Measurements from ENCODE around the gene RNF224. TPM values are rescaled to one million over a fixed set of nuclear protein-coding genes. Genes with fewer than 3 reads are reported as not detected.

The RNF224 gene
- total RNA-seq, 6 experiments from 2014 or later, result not detected

DNA sequence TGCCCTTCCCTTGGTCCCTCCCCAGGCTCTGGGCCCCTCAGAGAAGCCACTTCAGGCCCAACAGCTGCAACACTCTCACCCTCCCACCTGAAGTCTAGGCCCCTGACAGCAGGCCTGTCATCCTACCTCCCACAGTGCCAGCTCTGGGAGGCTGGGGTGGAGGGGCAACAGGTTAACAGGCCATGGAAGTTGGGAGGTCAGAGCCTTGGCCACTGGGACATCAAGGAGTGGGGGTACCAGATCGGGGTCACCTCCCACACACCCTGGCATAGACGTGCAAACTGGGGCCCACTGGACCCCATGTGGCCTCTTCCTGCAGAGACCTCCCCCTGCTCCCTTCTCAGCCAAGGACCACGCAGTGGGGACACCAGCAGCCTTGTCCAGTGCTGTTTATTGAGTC lies 36.1 kb upstream of the RNF224 start:
- TF ChIP-seq, protein P1, sequence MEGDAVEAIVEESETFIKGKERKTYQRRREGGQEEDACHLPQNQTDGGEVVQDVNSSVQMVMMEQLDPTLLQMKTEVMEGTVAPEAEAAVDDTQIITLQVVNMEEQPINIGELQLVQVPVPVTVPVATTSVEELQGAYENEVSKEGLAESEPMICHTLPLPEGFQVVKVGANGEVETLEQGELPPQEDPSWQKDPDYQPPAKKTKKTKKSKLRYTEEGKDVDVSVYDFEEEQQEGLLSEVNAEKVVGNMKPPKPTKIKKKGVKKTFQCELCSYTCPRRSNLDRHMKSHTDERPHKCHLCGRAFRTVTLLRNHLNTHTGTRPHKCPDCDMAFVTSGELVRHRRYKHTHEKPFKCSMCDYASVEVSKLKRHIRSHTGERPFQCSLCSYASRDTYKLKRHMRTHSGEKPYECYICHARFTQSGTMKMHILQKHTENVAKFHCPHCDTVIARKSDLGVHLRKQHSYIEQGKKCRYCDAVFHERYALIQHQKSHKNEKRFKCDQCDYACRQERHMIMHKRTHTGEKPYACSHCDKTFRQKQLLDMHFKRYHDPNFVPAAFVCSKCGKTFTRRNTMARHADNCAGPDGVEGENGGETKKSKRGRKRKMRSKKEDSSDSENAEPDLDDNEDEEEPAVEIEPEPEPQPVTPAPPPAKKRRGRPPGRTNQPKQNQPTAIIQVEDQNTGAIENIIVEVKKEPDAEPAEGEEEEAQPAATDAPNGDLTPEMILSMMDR (IDR thresholded peaks at IDR 0.05), result no peak
- TF ChIP-seq POLR2A (IDR thresholded peaks at IDR 0.05), result no peak
- WGBS (ENCODE audit: insufficient coverage, low coverage, low lambda C conversion rate, missing lambda C conversion rate), result 60% methylated on average over 2 of the region's 3 CpGs
- intact Hi-C loops (cut with DNase I), result no loop called here
- H3K4me3 ChIP-seq, result no peak overlapping the region
- no peaks in the 10 kb centered on the region for H3K27me3 ChIP-seq
- ATAC-seq (no peak), DNase-seq (no peak)
- peaks cover 0 to 10% (median 0%) of the 10 kb centered on the region in 4 donors for H3K36me3 ChIP-seq
- H3K27ac ChIP-seq, result no peak overlapping the region
- H3K4me1 ChIP-seq, result peaks cover 0 to 58% (median 28%) of the 10 kb centered on the region in 4 donors
- no peaks in the 10 kb centered on the region for H3K9me3 ChIP-seq

DNA sequence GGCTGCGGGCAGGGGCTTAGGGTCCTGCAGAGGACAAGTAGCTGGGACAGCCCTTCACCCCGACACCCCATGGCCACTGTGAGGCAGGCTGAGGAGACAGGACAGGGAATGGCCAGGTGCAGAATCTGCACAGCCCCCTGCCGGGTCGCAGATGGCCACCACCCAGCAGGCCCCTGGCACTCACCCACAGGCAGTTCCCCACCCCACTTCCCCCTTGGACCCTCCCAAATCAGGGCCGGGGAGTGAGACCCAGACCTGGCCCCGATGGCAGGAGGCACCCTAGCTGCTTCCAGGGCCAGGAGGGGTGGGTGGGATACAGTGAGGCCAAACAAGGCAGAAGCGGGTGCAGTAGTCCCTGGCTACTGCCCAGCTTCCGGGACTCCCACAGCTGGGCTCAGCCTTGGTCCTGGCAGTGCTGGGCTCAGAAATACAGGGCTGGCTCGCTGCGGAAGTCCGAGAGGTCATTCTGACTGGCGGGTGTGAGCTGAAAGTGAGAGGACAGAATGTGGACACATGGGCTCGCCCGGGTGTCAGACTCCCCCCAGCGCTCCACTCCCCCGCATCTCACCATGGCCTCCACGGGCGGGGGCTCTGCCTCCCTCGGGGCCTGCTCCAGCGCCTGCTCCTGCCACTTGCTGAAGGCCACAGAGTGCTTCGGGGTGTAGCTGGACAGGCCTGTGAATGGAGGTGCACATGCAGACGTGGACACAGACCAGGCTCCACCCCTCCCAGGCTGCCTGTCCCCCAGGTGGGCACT lies 35.4 kb upstream of the RNF224 start:
- intact Hi-C loops (cut with DNase I), result no loop called here
- no peak overlapping the region for H3K4me3 ChIP-seq
- H3K9me3 ChIP-seq, result no peaks in the 10 kb centered on the region
- DNase-seq, result no peak
- H3K27ac ChIP-seq, result no peak overlapping the region
- TF ChIP-seq, protein P1 (IDR thresholded peaks at IDR 0.05), result no peak
- TF ChIP-seq POLR2A (IDR thresholded peaks at IDR 0.05), result no peak
- ATAC-seq, result no peak
- peaks cover 0 to 10% (median 0%) of the 10 kb centered on the region in 4 donors for H3K36me3 ChIP-seq
- 40% methylated on average over 1 of the region's 22 CpGs for WGBS (ENCODE audit: insufficient coverage, low coverage, low lambda C conversion rate, missing lambda C conversion rate)
- H3K4me1 ChIP-seq, result peaks cover 0 to 59% (median 28%) of the 10 kb centered on the region in 4 donors
- no peaks in the 10 kb centered on the region for H3K27me3 ChIP-seq

DNA sequence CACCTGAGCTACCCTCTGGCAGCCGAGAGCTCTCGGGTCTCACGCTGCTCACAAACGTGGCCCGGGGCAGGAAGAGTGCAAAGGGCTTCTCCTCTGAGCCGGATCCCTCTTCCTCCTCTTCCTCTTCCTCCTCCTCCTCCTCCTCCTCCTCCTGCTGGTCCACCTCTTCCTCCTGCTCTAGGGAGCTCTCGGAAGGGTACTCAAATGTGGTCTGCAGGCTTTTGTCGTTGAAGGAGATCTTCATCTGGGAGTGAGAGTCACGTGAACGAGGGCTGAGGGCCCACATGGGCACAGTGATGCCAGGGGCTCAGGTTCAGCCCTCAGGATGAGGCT lies 34.9 kb upstream of the RNF224 start:
- 57% methylated on average over 5 of the region's 10 CpGs for WGBS (ENCODE audit: insufficient coverage, low coverage, low lambda C conversion rate, missing lambda C conversion rate)
- intact Hi-C loops (cut with DNase I), result no loop called here
- no peak for ATAC-seq

DNA sequence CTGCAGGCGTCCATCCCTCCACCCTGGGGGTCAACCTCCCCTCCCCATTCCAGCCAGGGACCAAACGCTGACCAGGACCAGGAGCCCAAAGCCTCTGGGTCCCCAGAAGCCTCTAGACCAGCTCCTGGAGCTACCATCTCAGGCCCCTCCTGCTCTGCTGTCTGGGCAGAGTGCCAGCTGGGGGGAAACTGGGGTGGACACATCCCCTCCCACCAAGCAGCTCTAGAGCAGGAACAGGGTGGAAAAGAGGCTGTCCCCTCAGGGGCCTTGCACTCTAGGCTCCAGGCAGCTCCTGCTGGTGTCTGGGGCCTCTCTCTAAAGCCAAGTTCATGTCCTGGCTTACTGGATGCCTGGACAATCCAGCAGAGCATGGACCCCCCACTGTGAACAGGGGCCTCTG lies 34.4 kb upstream of the RNF224 start:
- Histone ChIP-seq H3K27me3 (no peaks in the 10 kb centered on the region), H3K4me3 (no peak overlapping the region), H3K9me3 (no peaks in the 10 kb centered on the region), H3K4me1 (peaks cover 0 to 56% (median 27%) of the 10 kb centered on the region in 4 donors), H3K36me3 (peaks cover 0 to 10% (median 0%) of the 10 kb centered on the region in 4 donors), H3K27ac (no peak overlapping the region)
- no peak for TF ChIP-seq POLR2A (IDR thresholded peaks at IDR 0.05)
- TF ChIP-seq, protein P1 (IDR thresholded peaks at IDR 0.05), result no peak
- WGBS (ENCODE audit: insufficient coverage, low coverage, low lambda C conversion rate, missing lambda C conversion rate), result 50% methylated on average over 1 of the region's 2 CpGs
- intact Hi-C loops (cut with DNase I), result no loop called here
- no peak for ATAC-seq
- no peak for DNase-seq

More for the DNA sequence above, 34.9 kb upstream of the RNF224 start:
- Histone ChIP-seq H3K27ac (no peak overlapping the region), H3K4me1 (peaks cover 0 to 57% (median 28%) of the 10 kb centered on the region in 4 donors), H3K9me3 (no peaks in the 10 kb centered on the region), H3K4me3 (no peak overlapping the region), H3K36me3 (peaks cover 0 to 10% (median 0%) of the 10 kb centered on the region in 4 donors), H3K27me3 (no peaks in the 10 kb centered on the region)
- no peak for DNase-seq
- TF ChIP-seq POLR2A (IDR thresholded peaks at IDR 0.05), result no peak
- TF ChIP-seq, protein P1 (IDR thresholded peaks at IDR 0.05), result no peak
